HT-29 (cell line): ENCODE measurements around the gene NUDT8. TPM values are rescaled to one million over a fixed set of nuclear protein-coding genes. Genes with fewer than 3 reads are reported as not detected.
"Not testable (repeated sequence)": the region's sequence is repeated elsewhere in the genome, so short reads cannot be mapped to it uniquely, and the experiment has no call there.

Experiments used
- DNase-seq: peaks from one replicate; pipeline ENCODE4 v3.0.0-alpha.2; 2015; ENCODE audit warnings: low spot score
- total RNA-seq: library from RNA; depleted of rRNA; stranded (reverse); fragments of >200 nt; shearing (Covaris generic); gene quantifications from 2 replicates; pipeline ENCODE4 v1.2.3, GENCODE V29; 2014

Gene NUDT8
- total RNA-seq, 1 experiment from 2014 or later: 72.9 TPM

- no peak for DNase-seq
Observed at GRCh38 chr11:67642173-67643120, 12.7 kb upstream of the NUDT8 start.

- DNase-seq: no peak
Observed at GRCh38 chr11:67641338-67642172, 11.8 kb upstream of the NUDT8 start.

GRCh38 chr11:67640758-67641337, 11.1 kb upstream of the NUDT8 start:
- DNase-seq: no peak

- peak; percentile 74 for DNase-seq
Observed at GRCh38 chr11:67640021-67640757, 10.5 kb upstream of the NUDT8 start.

- DNase-seq: no peak
Observed at GRCh38 chr11:67639438-67639859, 9.7 kb upstream of the NUDT8 start, which contains the start of gene TBX10. TSS of gene TBX10 (minus strand) at chr11:67639763. CDS start at chr11:67639472, 291 bp downstream.

GRCh38 chr11:67638535-67639437, 9.0 kb upstream of the NUDT8 start:
- no peak for DNase-seq

- DNase-seq: not testable (repeated sequence)
Observed at GRCh38 chr11:67637441-67637840, 7.7 kb upstream of the NUDT8 start.

GRCh38 chr11:67636962-67637361, 7.2 kb upstream of the NUDT8 start:
- no peak for DNase-seq

GRCh38 chr11:67635231-67635521, 5.4 kb upstream of the NUDT8 start:
- no peak for DNase-seq

- peak; percentile 66 for DNase-seq
Observed at GRCh38 chr11:67634366-67635230, 4.9 kb upstream of the NUDT8 start.

GRCh38 chr11:67633758-67634365, 4.1 kb upstream of the NUDT8 start:
- no peak for DNase-seq

GRCh38 chr11:67632982-67633755, 3.4 kb upstream of the NUDT8 start:
- no peak for DNase-seq

GRCh38 chr11:67632175-67632981, 2.6 kb upstream of the NUDT8 start:
- DNase-seq: peak; percentile 79

- no peak for DNase-seq
Observed at GRCh38 chr11:67631853-67632174, 2.1 kb upstream of the NUDT8 start.

- DNase-seq: no peak
Observed at GRCh38 chr11:67631411-67631810, 1.7 kb upstream of the NUDT8 start.

- DNase-seq: no peak
Observed at GRCh38 chr11:67630943-67631331, 1.2 kb upstream of the NUDT8 start.

- peak; percentile 99 for DNase-seq
Observed at GRCh38 chr11:67630228-67630942, 648 bp upstream of the NUDT8 start.
